ENCODE data around the gene COL1A1. TPM values are rescaled to one million over a fixed set of nuclear protein-coding genes. Genes with fewer than 3 reads are reported as not detected.

COL1A1 gene
- total RNA-seq, 2 donors from 2014 or later, result 15.4 to 16.6 TPM

GRCh38 chr17:50191359-50192143 is 9.9 kb downstream of the COL1A1 start:
- peaks cover 2% of the 10 kb centered on the region for H3K4me1 Mint-ChIP-seq
- H3K4me3 Mint-ChIP-seq, result no peak overlapping the region
- no peak overlapping the region for H3K27ac Mint-ChIP-seq
- peaks cover 4% of the 10 kb centered on the region for H3K27me3 Mint-ChIP-seq
- H3K36me3 Mint-ChIP-seq (ENCODE audit: low read depth), result no peaks in the 10 kb centered on the region
- DNase-seq (no peak), ATAC-seq (no peak)
- H3K9me3 ChIP-seq (ENCODE audit: control insufficient read depth, low read length, poor library complexity, severe bottlenecking), result no peaks in the 10 kb centered on the region

DNA sequence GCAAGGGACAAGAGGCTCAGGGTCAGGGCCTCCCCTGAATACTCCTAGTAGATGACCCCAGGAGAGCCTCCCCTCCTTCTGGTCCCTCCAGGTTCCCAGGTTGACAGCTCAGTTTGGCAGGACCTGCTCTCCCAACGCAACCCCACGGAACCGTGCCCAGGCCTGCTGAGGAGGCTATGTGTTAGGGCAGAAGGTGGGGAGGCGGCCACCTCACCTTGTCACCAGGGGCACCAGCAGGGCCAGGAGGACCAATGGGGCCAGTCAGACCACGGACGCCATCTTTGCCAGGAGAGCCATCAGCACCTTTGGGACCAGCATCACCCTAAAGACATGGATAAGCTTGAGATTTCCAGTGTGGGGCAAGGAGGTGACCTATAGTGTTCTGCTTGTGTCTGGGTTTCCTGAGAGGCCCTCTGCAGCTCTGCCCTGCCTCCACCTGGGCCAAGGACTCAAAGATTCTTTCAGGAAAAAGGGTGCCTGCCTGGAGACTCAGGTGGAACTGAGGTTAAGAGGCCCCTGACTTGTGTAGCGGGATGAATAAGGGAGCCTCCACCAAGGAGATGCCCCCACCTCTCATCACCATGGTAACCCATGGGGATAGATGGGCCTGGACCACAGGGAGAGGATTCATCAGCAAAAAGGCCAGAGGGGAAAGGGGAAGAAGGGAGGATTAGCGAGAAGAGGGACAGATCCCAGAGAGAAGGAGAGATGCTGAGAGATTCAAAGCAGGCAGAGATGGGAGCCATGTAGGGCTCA is 10.7 kb downstream of the COL1A1 start:
- no peaks in the 10 kb centered on the region for H3K9me3 ChIP-seq (ENCODE audit: control insufficient read depth, low read length, poor library complexity, severe bottlenecking)
- peaks cover 2% of the 10 kb centered on the region for H3K4me1 Mint-ChIP-seq
- no peak overlapping the region for H3K4me3 Mint-ChIP-seq
- ATAC-seq, result no peak
- no peak for DNase-seq
- H3K27me3 Mint-ChIP-seq, result peaks cover 4% of the 10 kb centered on the region
- no peak overlapping the region for H3K27ac Mint-ChIP-seq
- H3K36me3 Mint-ChIP-seq (ENCODE audit: low read depth), result no peaks in the 10 kb centered on the region

GRCh38 chr17:50190293-50190602 is 11.2 kb downstream of the COL1A1 start:
- ATAC-seq (no peak), DNase-seq (no peak)
- H3K27me3 Mint-ChIP-seq, result peaks cover 4% of the 10 kb centered on the region
- no peak overlapping the region for H3K27ac Mint-ChIP-seq
- H3K4me3 Mint-ChIP-seq, result no peak overlapping the region
- H3K9me3 ChIP-seq (ENCODE audit: control insufficient read depth, low read length, poor library complexity, severe bottlenecking), result no peaks in the 10 kb centered on the region
- no peaks in the 10 kb centered on the region for H3K36me3 Mint-ChIP-seq (ENCODE audit: low read depth)
- H3K4me1 Mint-ChIP-seq, result peaks cover 2% of the 10 kb centered on the region

DNA sequence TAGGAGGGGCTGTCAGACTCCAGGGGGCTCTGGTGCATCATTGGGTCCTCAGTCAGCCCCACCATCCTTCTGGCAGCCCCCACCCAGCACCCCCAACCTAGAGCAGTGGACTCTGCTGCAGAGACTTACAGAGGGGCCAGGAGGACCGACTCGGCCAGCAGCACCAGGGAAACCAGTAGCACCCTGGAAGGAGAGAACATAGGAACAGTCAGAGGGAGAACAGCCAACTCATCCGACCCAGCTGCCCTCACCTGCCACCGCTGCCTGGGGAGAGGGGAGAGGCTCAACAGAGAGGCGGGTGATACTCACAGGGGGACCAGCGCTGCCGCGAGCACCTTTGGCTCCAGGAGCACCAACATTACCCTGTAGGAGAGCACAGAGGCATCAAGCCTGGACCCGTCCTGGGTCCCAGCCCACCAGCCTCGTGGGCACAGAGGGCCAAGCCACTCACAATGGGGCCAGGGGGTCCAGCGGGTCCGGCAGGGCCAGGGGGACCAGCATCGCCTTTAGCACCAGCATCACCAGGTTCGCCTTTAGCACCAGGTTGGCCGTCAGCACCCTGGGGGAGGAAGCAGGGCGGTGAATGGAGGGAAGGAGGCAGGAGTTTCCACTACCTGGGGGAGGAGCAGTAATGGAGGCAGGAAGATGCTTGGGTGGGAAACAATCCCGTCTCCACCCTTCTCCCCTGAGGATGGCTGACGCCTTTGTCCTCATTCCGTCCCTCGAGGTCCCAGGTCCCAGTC is 11.7 kb downstream of the COL1A1 start:
- H3K27me3 Mint-ChIP-seq, result peaks cover 4% of the 10 kb centered on the region
- ATAC-seq, result no peak
- H3K27ac Mint-ChIP-seq, result no peak overlapping the region

GRCh38 chr17:50188921-50189549 is 12.4 kb downstream of the COL1A1 start:
- Mint-ChIP-seq H3K4me3 (no peak overlapping the region), H3K27me3 (peaks cover 1% of the 10 kb centered on the region), H3K4me1 (peaks cover 4% of the 10 kb centered on the region), H3K36me3 (ENCODE audit: low read depth) (no peaks in the 10 kb centered on the region), H3K27ac (no peak overlapping the region)
- ATAC-seq (no peak), DNase-seq (no peak)
- H3K9me3 ChIP-seq (ENCODE audit: control insufficient read depth, low read length, poor library complexity, severe bottlenecking), result no peaks in the 10 kb centered on the region

More for the DNA sequence above, 11.7 kb downstream of the COL1A1 start:
- peaks cover 2% of the 10 kb centered on the region for H3K4me1 Mint-ChIP-seq
- no peak for DNase-seq
- no peaks in the 10 kb centered on the region for H3K9me3 ChIP-seq (ENCODE audit: control insufficient read depth, low read length, poor library complexity, severe bottlenecking)
- no peaks in the 10 kb centered on the region for H3K36me3 Mint-ChIP-seq (ENCODE audit: low read depth)
- H3K4me3 Mint-ChIP-seq, result no peak overlapping the region

DNA sequence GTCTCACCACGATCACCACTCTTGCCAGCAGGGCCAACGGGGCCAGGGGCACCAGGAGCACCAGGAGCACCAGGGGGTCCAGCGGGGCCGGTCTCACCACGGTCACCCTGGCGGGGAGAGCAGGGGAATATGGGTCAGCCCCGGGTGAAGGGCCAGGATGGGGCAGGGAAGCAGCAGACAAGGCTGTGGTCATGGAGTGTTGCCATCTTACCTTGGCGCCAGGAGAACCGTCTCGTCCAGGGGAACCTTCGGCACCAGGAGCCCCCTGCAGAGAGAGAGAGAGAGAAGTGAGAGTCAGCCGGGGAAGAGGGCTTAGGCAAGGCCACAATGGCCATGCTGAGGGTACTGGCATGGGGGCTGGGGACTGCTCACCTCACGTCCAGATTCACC is 12.9 kb downstream of the COL1A1 start:
- H3K4me1 Mint-ChIP-seq, result peaks cover 9% of the 10 kb centered on the region
- no peak for ATAC-seq
- no peaks in the 10 kb centered on the region for H3K9me3 ChIP-seq (ENCODE audit: control insufficient read depth, low read length, poor library complexity, severe bottlenecking)
- no peak overlapping the region for H3K4me3 Mint-ChIP-seq
- no peak overlapping the region for H3K27ac Mint-ChIP-seq
- no peaks in the 10 kb centered on the region for H3K36me3 Mint-ChIP-seq (ENCODE audit: low read depth)
- DNase-seq, result no peak
- no peaks in the 10 kb centered on the region for H3K27me3 Mint-ChIP-seq

GRCh38 chr17:50187751-50188530 is 13.5 kb downstream of the COL1A1 start:
- H3K9me3 ChIP-seq (ENCODE audit: control insufficient read depth, low read length, poor library complexity, severe bottlenecking), result no peaks in the 10 kb centered on the region
- H3K4me3 Mint-ChIP-seq, result no peak overlapping the region
- no peak for DNase-seq
- no peak for ATAC-seq
- H3K27me3 Mint-ChIP-seq, result no peaks in the 10 kb centered on the region
- H3K4me1 Mint-ChIP-seq, result peaks cover 13% of the 10 kb centered on the region
- H3K27ac Mint-ChIP-seq, result no peak overlapping the region
- no peaks in the 10 kb centered on the region for H3K36me3 Mint-ChIP-seq (ENCODE audit: low read depth)

DNA sequence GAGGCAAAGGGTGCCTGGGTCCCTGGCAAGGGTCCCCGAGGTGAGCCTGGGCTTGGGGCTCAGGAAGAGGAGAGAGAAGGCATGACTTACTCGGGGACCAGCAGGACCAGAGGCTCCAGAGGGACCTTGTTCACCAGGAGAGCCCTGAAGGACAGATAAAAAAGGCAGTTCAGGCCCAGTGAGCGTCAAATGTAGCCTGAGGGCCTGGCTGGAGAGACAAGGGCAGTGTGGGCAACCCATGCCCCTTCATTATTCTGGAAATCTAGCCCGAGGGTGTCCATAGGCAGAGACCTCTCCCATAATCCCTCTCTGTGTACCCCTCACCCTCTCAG is 14.1 kb downstream of the COL1A1 start:
- Mint-ChIP-seq H3K4me1 (peaks cover 15% of the 10 kb centered on the region), H3K27ac (no peak overlapping the region), H3K36me3 (ENCODE audit: low read depth) (no peaks in the 10 kb centered on the region), H3K27me3 (no peaks in the 10 kb centered on the region), H3K4me3 (no peak overlapping the region)
- no peak for ATAC-seq
- DNase-seq, result no peak
- no peaks in the 10 kb centered on the region for H3K9me3 ChIP-seq (ENCODE audit: control insufficient read depth, low read length, poor library complexity, severe bottlenecking)

DNA sequence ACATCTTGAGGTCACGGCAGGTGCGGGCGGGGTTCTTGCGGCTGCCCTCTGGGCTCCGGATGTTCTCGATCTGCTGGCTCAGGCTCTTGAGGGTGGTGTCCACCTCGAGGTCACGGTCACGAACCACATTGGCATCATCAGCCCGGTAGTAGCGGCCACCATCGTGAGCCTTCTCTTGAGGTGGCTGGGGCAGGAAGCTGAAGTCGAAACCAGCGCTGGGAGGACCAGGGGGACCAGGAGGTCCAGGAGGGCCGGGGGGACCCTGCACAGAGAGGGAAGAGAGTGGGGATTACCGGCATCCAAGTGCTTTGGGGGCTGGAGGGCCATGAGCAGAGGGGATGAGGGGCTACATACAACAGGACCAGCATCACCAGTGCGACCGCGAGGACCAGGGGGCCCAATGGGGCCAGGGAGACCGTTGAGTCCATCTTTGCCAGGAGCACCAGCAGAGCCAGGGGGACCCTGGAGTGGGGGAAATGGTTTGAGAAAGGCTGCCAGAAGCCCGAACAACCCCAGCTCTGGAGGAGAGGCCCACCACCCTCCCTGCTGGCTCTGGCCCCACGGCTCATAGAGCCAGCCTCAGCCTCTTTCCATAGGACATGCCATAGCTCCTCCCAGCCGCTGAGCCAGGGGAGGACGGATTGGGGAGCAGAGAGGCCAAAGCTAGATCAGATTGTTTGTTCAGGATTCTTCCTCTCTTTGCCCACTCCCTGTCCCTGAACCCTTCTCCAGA is 14.6 kb downstream of the COL1A1 start:
- no peak overlapping the region for H3K4me3 Mint-ChIP-seq
- DNase-seq (no peak), ATAC-seq (no peak)
- H3K36me3 Mint-ChIP-seq (ENCODE audit: low read depth), result no peaks in the 10 kb centered on the region
- H3K27me3 Mint-ChIP-seq, result no peaks in the 10 kb centered on the region
- peaks cover 15% of the 10 kb centered on the region for H3K4me1 Mint-ChIP-seq
- no peaks in the 10 kb centered on the region for H3K9me3 ChIP-seq (ENCODE audit: control insufficient read depth, low read length, poor library complexity, severe bottlenecking)
- peak overlapping the region; percentile 19 for H3K27ac Mint-ChIP-seq

DNA sequence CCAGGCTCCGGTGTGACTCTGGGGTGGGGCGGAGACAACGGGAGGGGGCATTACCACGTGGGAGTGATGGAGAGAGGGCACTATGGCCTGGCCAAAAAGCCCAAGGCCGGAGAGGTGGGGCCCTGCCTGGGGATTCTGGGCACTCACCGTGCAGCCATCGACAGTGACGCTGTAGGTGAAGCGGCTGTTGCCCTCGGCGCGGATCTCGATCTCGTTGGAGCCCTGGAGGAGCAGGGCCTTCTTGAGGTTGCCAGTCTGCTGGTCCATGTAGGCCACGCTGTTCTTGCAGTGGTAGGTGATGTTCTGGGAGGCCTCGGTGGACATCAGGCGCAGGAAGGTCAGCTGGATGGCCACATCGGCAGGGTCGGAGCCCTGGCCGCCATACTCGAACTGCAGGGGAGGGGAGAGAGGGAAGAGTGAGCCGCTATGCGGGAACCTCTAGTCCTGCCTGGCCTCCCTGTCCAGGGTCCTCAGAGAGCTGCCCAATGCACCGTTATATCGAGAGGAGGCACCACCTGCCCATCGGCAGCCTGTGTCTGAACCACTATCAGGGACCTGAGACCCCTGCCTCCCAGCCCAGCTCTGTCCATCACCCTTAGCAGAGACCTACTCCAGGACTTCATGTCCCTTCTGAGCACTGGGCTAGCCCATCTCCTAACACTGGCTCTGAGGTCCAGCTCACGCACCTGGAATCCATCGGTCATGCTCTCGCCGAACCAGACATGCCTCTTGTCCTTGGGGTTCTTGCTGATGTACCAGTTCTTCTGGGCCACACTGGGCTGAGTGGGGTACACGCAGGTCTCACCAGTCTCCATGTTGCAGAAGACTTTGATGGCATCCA is 15.6 kb downstream of the COL1A1 start:
- Mint-ChIP-seq H3K27me3 (no peaks in the 10 kb centered on the region), H3K27ac (peak overlapping the region; percentile 19), H3K36me3 (ENCODE audit: low read depth) (no peaks in the 10 kb centered on the region), H3K4me1 (peaks cover 17% of the 10 kb centered on the region), H3K4me3 (no peak overlapping the region)
- no peaks in the 10 kb centered on the region for H3K9me3 ChIP-seq (ENCODE audit: control insufficient read depth, low read length, poor library complexity, severe bottlenecking)
- DNase-seq (no peak), ATAC-seq (no peak)

DNA sequence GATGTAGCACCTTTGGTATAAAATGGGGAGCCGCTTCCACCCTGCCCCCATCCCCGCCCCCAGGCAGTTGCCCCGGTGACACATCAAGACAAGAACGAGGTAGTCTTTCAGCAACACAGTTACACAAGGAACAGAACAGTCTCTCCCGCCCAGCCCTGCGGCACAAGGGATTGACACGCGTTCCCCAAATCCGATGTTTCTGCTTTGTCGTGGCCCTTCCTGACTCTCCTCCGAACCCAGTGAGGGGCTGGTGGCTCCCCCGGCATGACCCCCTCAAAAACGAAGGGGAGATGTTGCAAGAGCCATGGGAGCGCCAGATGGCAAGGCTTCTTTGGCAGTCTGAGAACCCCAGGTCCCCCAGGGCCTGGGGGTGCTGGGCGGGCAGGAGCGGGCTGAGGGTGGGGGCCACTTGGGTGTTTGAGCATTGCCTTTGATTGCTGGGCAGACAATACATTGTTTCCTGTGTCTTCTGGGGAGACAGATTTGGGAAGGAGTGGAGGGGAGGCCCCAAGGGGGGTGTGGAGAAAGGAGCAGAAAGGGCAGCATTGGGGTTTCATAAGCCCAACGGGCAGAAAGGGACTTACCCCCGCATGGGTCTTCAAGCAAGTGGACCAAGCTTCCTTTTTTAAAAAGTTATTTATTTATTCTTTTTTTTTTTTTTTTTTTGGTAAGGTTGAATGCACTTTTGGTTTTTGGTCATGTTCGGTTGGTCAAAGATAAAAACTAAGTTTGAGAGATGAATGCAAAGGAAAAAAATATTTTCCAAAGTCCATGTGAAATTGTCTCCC is 16.6 kb downstream of the COL1A1 start:
- no peak overlapping the region for H3K27ac Mint-ChIP-seq
- H3K36me3 Mint-ChIP-seq (ENCODE audit: low read depth), result no peaks in the 10 kb centered on the region
- ATAC-seq (no peak), DNase-seq (no peak)
- H3K27me3 Mint-ChIP-seq, result no peaks in the 10 kb centered on the region
- no peaks in the 10 kb centered on the region for H3K9me3 ChIP-seq (ENCODE audit: control insufficient read depth, low read length, poor library complexity, severe bottlenecking)
- peaks cover 17% of the 10 kb centered on the region for H3K4me1 Mint-ChIP-seq
- no peak overlapping the region for H3K4me3 Mint-ChIP-seq
